GM12865 (cell line): ENCODE results near the gene IBA57.

Experiments
- DNase-seq: peaks from one replicate; pipeline ENCODE4 v3.0.0; 2010; ENCODE audit warnings: low read depth
- H3K4me3 ChIP-seq: 2 replicates; pipeline ENCODE4 v1.5.1; 2011; ENCODE audit warnings: mild to moderate bottlenecking, low read depth, low read length, control low read depth
- TF ChIP-seq, protein P1 (sequence below): IDR thresholded peaks from 2 replicates; pipeline ENCODE4 v1.5.1; 2011; ENCODE audit warnings: low read length, control low read depth, low read depth, inconsistent platforms; ENCODE audit not compliant: insufficient read depth; ENCODE audit errors: missing control alignments

IBA57 gene

GRCh38 chr1:228228601-228229074, 63.0 kb downstream of the IBA57 start:
- H3K4me3 ChIP-seq: no peak overlapping the region
- TF ChIP-seq, protein P1, sequence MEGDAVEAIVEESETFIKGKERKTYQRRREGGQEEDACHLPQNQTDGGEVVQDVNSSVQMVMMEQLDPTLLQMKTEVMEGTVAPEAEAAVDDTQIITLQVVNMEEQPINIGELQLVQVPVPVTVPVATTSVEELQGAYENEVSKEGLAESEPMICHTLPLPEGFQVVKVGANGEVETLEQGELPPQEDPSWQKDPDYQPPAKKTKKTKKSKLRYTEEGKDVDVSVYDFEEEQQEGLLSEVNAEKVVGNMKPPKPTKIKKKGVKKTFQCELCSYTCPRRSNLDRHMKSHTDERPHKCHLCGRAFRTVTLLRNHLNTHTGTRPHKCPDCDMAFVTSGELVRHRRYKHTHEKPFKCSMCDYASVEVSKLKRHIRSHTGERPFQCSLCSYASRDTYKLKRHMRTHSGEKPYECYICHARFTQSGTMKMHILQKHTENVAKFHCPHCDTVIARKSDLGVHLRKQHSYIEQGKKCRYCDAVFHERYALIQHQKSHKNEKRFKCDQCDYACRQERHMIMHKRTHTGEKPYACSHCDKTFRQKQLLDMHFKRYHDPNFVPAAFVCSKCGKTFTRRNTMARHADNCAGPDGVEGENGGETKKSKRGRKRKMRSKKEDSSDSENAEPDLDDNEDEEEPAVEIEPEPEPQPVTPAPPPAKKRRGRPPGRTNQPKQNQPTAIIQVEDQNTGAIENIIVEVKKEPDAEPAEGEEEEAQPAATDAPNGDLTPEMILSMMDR: no peak
- DNase-seq: no peak

DNA sequence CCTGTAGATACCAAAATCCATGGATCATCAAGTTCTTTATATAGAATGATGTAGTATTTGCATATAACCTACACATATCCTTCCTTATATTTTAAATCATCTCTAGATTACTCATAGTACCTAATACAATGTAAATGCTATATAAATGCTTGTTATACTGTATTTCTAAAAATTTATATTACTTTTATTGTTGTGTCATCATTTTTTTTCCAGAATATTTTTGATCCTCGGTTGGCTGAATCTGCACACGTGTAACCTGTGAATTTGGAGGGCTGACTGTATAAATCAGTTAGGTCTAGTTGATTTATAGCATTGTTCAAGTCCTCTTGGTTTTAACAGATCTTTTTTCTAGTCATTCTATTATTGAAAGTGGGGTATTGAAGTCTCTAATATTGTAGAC, 65.6 kb downstream of the IBA57 start:
- H3K4me3 ChIP-seq: no peak overlapping the region
- TF ChIP-seq, protein P1: no peak
- no peak for DNase-seq
